ENCODE measurements around the gene LTB4R. TPM values are rescaled to one million over a fixed set of nuclear protein-coding genes. Genes with fewer than 3 reads are reported as not detected.
A peak's percentile ranks its signal among the peaks of the same experiment; 100 is the strongest.

The LTB4R gene
- 1 to 10 TPM; 2.6 to 4.7 (median 3.8) TPM for polyA plus RNA-seq (ENCODE audit: insufficient read length in 4 of 4)

DNA sequence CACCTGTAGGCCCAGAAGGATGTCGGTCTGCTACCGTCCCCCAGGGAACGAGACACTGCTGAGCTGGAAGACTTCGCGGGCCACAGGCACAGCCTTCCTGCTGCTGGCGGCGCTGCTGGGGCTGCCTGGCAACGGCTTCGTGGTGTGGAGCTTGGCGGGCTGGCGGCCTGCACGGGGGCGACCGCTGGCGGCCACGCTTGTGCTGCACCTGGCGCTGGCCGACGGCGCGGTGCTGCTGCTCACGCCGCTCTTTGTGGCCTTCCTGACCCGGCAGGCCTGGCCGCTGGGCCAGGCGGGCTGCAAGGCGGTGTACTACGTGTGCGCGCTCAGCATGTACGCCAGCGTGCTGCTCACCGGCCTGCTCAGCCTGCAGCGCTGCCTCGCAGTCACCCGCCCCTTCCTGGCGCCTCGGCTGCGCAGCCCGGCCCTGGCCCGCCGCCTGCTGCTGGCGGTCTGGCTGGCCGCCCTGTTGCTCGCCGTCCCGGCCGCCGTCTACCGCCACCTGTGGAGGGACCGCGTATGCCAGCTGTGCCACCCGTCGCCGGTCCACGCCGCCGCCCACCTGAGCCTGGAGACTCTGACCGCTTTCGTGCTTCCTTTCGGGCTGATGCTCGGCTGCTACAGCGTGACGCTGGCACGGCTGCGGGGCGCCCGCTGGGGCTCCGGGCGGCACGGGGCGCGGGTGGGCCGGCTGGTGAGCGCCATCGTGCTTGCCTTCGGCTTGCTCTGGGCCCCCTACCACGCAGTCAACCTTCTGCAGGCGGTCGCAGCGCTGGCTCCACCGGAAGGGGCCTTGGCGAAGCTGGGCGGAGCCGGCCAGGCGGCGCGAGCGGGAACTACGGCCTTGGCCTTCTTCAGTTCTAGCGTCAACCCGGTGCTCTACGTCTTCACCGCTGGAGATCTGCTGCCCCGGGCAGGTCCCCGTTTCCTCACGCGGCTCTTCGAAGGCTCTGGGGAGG, at the start of gene LTB4R:
TSS of gene LTB4R (plus strand) at position 857 of the 959 bp plus-strand sequence. CDS start 4,150 bp downstream, outside the sequence.
- DNase-seq (ENCODE audit: low read depth in 4 of 4, low spot score in 3 of 4): no peak

GRCh38 chr14:24261969-24262327, 49.4 kb upstream of the LTB4R start:
- DNase-seq (ENCODE audit: low read depth in 4 of 4, low spot score in 3 of 4): no peak

GRCh38 chr14:24262821-24263733, 48.2 kb upstream of the LTB4R start, which contains the start of gene TGM1:
Gene TGM1 (minus strand): TSS chr14:24263177. CDS start chr14:24262352, 825 bp downstream.
- no peak for DNase-seq (ENCODE audit: low read depth in 4 of 4, low spot score in 3 of 4)

DNA sequence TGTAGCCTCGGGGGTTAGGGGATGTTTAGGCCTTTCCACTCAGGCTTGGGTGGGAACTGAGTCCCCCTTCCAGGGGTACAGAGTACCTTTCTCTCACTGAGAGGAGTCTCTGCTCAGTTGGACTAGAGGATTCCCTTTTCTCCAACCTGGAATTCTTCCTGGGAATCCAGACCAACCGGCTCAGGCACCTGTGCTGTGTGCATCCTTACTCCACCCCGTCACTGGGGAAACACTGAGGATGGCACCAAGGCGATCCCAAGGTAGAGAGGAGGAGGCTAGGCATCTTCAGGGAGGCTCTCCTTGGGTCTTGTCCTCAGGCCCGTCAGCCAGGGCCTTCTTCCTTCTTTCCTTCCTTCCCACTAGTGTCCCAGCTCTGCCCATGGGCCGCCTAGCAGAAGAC, 47.5 kb upstream of the LTB4R start:
- no peak for DNase-seq (ENCODE audit: low read depth in 4 of 4, low spot score in 3 of 4)

GRCh38 chr14:24264298-24264697, 47.0 kb upstream of the LTB4R start:
- no peak for DNase-seq (ENCODE audit: low read depth in 4 of 4, low spot score in 3 of 4)

- no peak for DNase-seq (ENCODE audit: low read depth in 4 of 4, low spot score in 3 of 4)
Measured at GRCh38 chr14:24266344-24267244, 44.7 kb upstream of the LTB4R start.

DNA sequence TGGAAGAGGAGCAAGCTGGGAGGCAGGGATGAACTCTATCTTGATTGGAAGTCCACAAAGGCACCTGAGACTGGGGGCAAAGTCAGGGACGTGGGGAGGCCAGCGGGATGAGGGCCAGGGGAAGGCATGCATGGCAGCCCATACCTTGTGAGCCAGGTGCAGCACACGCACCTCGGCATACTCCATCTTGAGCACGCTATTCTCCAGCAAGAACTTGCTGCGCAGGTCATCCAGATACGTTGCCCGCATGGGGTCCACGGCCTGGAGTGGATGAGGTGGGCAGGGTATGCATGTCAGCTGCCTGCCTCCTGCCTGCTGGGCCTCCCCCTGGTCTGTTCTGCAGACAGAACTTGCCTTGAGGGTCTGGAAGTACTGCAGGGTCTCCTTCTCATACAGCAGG, 43.8 kb upstream of the LTB4R start:
- DNase-seq (ENCODE audit: low read depth in 4 of 4, low spot score in 3 of 4): no peak

- DNase-seq (ENCODE audit: low read depth in 4 of 4, low spot score in 3 of 4): no peak
Measured at GRCh38 chr14:24268225-24268624, 43.1 kb upstream of the LTB4R start.

DNA sequence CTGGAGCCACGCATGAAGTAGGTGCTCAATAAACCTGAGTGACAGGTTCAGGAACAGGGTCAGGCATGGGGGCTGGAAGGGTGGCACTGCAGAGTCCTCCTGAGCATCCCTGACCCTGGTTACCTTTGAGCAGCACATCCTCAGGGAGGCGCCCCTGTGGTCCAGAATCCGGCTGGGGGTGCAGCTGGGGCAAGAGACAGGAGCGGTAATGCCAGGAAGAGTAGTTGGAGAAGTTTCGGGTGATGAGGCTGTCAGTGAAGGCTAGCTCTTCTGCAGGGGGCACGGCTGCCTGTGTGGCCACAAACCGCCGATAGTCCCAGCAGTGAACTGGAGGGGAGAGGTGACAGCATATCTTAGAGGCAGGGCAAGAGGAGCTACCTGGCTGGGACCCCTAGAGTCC, 41.9 kb upstream of the LTB4R start:
- no peak for DNase-seq (ENCODE audit: low read depth in 4 of 4, low spot score in 3 of 4)

GRCh38 chr14:24269910-24270536, 41.3 kb upstream of the LTB4R start:
- no peak for DNase-seq (ENCODE audit: low read depth in 4 of 4, low spot score in 3 of 4)

- DNase-seq (ENCODE audit: low read depth in 4 of 4, low spot score in 3 of 4): no peak
Measured at GRCh38 chr14:24270537-24271133, 40.7 kb upstream of the LTB4R start.

DNA sequence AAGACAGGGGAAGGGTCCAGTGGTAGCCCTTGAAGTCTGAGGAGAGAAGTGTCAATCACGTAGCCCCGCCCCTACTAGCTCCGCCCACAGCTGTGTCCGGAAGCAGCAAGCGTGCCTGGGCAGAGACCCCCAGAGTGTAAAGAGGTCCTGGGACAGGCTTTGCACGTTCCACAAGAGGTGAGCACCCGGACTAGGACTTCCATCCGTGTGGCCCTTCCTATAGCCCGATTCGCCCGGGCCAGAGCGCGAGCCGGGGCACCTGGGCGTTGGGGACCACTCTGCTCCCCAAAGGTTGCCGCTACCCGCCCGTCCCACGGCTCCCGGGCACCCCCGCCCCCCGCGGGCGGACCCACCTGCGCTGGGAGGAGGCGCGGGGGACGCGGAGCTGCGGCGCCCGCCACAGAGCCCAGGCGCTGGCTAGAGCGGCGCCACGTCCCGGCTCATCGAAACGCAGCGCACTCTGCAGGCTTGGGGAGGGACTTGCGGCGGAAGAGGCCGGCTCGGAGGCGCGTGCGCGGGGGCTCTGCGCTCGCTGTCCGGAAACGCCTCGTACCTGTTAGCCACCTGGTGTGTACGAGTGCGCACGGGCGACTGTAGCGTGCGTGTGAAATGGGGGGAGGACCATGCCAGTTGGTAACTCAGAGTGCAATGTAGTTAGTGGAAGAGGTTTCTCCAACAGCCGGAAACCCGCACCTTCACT, 40.0 kb upstream of the LTB4R start, which contains the start of gene RABGGTA:
TSS of gene RABGGTA (minus strand) at position 464 of the 700 bp plus-strand sequence. CDS start 482 bp downstream, outside the sequence.
- peak; percentile 78 to 86 (median 82) for DNase-seq (ENCODE audit: low read depth in 4 of 4, low spot score in 3 of 4)

GRCh38 chr14:24271834-24272263, 39.5 kb upstream of the LTB4R start:
- no peak for DNase-seq (ENCODE audit: low read depth in 4 of 4, low spot score in 3 of 4)

- no peak for DNase-seq (ENCODE audit: low read depth in 4 of 4, low spot score in 3 of 4)
Measured at GRCh38 chr14:24272467-24272866, 38.8 kb upstream of the LTB4R start.

DNA sequence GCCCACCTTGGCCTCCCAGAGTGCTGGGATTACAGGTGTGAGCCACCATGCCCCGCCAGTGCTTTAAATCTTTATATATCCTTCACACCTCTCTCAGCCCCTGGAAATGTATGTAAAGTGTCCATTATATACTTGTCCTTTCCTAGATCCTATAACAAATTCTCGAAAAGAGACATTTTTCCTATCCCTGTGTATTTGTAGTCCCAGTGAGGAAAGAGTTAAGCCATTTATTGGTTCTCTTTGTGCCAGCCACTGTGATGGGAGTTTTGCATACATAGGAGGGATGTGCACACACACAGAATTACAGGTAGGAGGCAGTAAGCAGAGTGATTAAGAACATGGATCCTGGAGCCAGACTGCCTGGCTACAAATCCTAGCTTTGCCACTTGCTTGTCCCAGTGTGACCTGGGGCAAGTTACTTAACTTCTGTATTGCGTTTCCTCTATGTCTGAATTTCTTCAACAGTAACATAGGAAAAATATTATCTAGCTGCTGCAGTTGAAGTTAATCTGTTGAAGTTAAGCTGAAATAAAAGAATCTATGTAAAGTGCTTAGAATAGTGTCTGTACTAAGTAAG, 37.8 kb upstream of the LTB4R start:
- DNase-seq (ENCODE audit: low read depth in 4 of 4, low spot score in 3 of 4): no peak

DNA sequence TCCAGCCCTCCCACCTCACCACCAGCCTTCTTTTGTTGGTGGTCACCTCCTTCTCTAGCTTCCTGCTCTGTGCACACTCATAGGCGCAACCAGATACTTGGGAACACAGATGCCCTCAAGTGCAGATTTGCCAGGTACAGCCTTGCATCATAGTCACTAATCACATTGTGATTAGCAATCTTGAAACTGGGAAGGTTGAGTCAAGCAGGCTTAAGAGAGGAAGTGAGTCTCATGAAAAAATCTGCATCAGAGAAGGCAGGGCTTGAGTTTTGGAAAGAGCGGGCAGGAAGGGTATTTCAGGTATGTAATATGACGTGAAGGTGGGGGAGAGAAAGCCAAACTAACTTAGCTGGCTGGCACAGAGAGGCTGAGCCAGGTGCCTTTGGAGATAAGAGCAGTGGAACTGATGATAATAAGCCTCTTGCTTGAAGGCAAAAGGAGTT, 37.2 kb upstream of the LTB4R start:
- no peak for DNase-seq (ENCODE audit: low read depth in 4 of 4, low spot score in 3 of 4)

DNA sequence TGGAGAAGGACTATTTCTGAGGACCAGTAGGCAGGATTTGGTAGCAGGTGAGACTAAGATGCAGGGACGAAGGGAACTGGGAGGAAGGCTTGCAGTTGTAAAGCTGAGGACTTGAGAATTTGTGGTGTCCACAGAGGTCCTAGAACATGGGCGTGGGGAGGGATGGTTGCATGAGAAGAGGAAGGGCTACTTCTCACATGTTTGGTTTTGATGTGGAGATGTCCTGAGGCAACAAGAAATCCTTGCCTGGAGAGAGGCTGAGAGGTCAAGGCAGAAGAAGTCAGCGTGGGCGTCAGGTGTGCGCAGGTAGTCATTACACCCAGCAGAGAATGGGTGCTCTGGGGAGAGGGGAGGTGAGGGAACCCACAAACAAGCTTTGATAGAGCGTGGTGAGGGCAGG, 34.2 kb upstream of the LTB4R start:
- DNase-seq (ENCODE audit: low read depth in 4 of 4, low spot score in 3 of 4): no peak

All from right renal pelvis (tissue), 4 donors.